HG02763 (cell line): Measurements from ENCODE around the gene SUCO.
"Not testable (repeated sequence)": the region's sequence is repeated elsewhere in the genome, so short reads cannot be mapped to it uniquely, and the experiment has no call there.

ENCODE experiments used
- ATAC-seq: cut with Tn5 transposase; IDR thresholded peaks from one replicate; pipeline ENCODE4 v1.9.1; 2021; ENCODE audit warnings: mild to moderate bottlenecking, moderate library complexity; ENCODE audit not compliant: unreplicated experiment

SUCO gene

DNA sequence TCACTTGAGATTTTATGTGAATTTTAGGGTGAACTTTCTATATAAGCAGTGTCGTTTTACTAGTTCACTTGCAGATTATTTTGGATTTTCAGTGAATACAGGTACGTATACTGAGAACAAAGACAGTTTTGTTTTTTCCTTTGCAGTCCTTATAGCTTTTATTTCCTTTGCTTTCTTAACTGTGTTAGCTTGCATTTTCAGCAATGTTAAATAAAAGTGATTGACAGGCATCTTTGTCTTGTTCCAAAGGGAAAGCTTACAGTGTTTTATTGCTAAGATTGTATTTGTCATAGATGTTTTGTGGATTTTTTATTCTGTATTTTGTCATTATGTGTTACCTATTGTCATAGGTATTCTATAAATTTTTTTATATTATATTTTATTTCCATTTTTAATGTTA, 72.7 kb downstream of the SUCO start:
- no peak for ATAC-seq

DNA sequence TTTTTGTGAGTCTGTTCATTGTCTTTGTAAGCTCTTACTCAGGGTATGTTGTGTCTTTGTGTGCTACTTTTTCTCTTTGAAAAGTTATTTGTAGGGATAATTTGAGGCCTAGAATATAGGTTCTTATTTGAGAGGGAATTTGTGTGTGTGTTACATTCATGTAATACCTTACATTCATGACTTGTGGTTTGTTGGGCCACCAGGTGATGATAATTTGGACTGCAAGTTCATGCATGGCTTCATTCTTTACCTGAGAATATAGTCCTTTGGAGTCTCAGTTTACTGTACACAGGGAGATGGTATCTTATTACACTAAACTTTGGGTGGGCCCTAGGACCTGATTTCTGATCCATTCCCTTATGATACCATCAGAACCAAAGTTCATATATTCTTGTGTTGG, 74.2 kb downstream of the SUCO start:
- ATAC-seq, result no peak

GRCh38 chr1:172608098-172608601, 75.2 kb downstream of the SUCO start:
- no peak for ATAC-seq

- no peak for ATAC-seq
Observed at GRCh38 chr1:172609528-172609927, 76.6 kb downstream of the SUCO start.

GRCh38 chr1:172612478-172612877, 79.5 kb downstream of the SUCO start:
- ATAC-seq, result no peak

DNA sequence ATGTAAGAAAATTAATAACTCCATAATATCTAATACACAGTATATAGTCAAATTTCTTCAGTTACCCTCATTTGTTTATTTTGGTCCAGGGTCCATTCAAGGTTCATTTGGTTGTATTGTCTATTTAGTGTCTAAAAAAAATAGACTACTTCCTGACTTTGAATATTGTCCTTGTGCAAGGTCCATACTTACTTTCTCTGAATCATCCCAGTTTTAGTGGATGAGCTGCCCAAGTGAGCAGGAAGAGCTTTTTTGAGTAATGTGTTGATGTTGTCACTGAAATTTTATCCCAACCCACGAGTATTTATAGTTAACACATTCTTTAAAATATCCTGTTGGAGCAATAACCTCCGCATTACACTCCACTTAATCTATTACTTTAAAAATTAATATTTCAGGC, 80.3 kb downstream of the SUCO start:
- ATAC-seq, result no peak

DNA sequence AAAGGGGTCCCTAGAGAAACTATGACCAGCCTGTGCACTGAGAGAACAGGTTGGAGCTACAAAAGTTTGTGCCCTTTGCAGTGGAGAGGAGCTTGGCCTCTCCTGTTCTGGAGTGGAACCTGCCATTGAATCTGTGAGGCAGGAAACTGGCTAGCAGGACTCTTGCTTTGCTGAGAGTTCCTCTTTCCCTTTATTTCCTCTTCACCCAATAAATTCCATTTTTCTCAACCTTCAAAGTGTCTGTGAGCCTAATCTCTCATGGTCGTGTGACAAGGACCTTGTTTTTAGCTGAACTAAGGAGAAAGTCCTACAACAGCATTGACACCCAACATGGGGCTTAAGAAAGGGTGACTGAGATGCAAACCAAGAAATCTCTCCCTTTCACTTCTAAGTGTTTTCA, 83.2 kb downstream of the SUCO start:
- no peak for ATAC-seq

DNA sequence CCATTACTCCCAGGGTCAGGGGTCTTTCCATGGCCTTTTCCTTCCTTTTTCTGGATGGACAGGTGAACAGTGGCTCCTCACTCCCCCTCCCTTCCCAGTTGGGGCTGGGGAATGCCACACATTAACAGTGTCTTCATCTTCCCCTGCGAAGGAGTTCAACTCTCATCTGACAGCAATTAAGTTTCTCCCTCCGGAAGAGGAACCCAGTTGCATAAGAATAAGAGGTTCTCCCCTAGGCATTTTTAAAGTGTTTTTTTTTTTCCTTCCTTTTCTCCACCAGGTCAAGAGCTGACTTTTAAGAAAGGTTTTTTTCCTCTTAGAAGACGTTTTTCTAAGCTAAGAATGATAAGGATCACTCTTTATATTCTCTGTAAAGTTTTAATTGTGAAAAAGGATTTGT, 83.7 kb downstream of the SUCO start:
- ATAC-seq, result no peak

- ATAC-seq, result not testable (repeated sequence)
Observed at GRCh38 chr1:172620603-172621002, 87.7 kb downstream of the SUCO start.

- ATAC-seq, result no peak
Observed at GRCh38 chr1:172622541-172622940, 89.6 kb downstream of the SUCO start.

GRCh38 chr1:172623748-172624147, 90.8 kb downstream of the SUCO start:
- ATAC-seq, result no peak

DNA sequence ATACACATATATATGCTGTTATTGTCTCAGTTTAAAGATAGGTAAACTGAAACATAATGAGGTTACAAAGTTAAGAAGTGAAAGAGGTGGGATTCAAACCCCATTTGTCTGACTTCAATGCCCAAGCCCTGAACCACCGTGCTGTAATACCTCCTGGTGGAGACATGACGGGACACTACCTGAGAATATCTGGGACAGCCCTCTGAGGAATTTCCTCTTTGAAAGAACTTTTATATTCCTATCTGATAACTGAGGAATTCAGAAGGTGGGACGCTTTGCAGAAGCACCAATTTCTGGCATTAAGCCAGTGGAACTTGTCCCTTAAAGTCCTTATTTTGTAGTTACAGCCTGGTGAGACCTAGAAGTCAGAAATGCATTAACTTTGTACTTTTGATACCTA, 93.9 kb downstream of the SUCO start:
- ATAC-seq, result no peak

- ATAC-seq, result no peak
Observed at GRCh38 chr1:172627702-172628101, 94.8 kb downstream of the SUCO start.

DNA sequence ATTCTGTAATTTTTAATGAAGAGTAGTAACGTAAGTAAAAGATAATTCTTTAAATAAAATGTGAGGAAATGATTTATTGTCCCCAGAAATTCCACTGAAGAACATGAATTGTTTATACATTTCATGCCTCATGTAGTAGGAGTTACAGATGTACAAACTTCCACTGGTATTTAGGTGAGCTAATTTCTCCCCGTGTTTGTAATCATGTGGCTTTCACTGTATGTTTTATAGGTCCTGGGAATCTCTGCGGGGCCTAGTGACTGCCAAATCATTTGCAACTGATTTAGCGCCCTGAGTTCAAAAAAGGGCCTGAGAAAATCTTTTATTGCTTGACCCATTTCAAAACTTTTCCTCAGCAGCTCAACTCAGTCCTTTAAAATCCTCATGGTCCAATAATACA, 95.5 kb downstream of the SUCO start:
- ATAC-seq, result no peak

DNA sequence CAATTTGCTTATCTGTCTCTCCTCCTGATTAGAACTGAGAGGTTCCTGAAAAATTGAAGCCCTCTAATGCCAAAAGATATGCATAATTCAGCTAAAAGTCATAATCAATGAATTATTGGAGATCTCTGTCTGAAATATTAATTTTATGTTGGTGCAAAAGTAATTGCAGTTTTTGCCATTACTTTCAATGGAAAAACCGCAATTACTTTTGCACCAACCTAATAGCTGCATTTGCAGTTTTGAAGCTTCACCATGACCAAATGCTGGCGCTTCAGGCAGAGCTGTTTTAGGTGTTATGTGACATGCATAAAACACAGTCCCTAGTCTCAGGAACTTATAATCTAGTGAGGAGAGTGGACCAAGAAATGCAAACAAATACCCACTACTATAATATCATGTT, 96.2 kb downstream of the SUCO start:
- no peak for ATAC-seq

DNA sequence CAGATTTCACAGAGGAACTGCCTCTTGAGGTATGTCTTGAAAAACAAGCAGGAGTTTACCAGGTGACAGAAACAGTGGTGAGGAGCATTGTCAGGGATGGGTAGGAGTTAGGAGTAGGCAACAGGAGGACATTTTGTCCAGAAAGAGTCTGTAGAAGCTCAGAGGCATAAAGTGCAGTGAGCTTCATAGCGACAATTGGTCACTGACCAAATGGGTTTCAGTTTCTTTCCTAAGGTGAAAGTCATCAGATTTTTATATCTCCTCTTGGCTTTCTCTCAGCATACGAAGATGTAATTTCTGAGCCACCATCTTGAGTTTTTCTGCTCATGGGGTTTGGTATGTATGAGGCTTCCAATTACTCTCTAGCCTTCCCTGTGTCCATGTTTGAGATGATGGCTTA, 96.7 kb downstream of the SUCO start:
- ATAC-seq, result no peak

- no peak for ATAC-seq
Observed at GRCh38 chr1:172630056-172630818, 97.3 kb downstream of the SUCO start.

DNA sequence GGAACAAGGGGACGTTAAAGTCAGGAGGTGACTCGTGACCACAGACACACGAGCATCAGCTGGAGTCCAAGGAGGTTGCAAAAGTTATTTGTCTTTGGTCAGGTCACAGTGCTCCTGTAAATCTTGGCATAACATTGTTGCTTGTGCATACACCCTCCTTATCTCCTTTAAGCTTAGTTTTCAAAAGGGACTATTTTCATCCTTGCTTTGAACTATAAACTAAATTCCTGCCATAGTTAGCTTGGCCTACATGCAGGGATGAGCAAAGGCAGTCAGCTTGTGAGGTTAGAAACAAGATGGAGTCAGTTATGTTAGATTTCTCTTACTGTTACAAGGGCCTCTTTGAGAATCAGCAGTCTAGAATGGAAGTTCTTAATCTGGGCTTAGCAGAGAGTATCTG, 97.9 kb downstream of the SUCO start:
- ATAC-seq, result no peak

- ATAC-seq, result no peak
Observed at GRCh38 chr1:172637522-172637921, 104.6 kb downstream of the SUCO start.

DNA sequence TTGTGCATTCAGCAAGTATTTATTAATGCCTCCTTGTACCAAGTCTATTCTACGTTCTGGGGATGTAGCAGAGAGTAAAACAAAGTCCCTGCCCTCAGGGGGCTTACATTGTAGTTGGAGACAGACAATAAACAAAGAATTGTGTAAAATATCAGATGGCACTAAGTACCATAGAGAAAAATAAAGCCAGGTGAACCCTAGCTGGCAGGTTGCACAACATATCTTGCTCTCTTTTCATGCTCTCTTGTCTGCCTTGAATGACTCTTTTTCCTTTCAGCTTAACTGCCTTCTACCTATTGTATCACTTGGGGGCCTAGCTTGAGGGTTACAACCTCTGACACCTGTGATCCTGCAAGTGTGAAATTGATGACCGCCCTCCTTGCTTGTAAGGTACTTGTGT, 105.3 kb downstream of the SUCO start:
- no peak for ATAC-seq

DNA sequence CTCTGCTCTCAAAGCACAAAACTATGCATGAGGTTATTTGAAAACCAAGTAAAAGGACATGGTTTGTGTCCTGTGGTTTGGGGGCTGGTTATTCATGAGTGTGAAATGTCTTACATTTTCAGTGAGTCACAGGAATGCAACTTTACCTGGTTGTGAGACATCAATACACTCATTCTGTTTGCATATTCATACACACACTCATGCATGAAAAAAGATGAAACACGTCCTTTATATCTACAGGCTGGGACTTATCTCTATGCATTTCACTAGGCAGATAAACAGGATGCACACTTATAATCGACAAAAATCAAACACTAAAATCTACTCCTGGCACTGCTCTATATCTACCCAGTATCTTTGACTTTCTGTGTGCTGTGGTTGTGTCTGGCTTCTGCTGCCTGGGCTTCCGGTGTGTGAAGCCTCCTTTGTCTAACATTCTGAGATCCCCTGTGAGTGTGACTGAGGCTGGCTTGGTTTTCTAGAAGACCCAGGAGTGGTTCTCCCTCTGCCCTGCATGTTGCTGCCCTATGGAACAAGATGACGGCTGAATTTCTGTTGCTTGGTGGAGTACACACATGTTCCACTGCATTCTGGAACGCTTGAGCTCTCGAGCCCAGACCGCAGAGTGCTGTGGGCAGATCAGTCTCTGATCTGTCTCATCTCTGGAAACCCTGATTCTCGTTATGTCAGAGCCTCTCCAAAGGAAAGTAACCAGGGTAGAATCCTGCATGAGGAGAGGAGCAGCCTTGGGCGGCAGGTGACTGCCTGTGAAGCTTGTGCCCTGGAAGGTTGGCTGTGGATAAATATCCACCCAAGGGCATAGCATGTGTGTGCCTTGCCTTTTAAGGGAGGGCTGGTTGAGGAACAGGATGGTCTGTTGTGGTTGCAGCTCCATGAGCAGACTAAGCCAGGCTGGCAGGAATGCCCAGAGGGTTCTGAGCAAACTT, 106.2 kb downstream of the SUCO start:
- peak; percentile 80 for ATAC-seq

DNA sequence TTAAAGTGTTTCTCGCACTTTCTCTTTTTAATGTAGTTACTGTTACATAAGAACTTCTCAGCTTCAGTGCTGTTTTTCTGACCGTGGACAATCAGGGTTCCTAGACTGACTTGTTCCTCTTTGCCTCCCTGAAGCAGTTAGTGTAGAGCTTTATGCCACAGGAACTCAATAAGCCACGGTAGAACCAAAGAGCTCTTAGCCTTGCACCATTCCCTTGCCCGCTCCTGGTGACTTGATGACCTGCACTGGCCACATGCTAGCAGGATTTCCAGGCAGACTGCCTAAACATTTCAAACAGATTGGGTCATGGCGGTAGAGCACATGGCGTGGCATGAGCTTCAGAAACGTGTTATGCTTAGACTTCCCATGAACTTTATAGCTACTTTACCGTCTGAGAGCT, 107.2 kb downstream of the SUCO start:
- no peak for ATAC-seq
